GM10847 (cell line): ENCODE data around the gene NUDT12.

ENCODE experiments used
- POLR2A ChIP-seq: IDR thresholded peaks from 2 replicates; pipeline ENCODE4 v1.6.1; 2011; ENCODE audit not compliant: insufficient read length; ENCODE audit errors: extremely low read depth

NUDT12 gene

GRCh38 chr5:103565719-103566118 lies 3.1 kb upstream of the NUDT12 start:
- TF ChIP-seq POLR2A, result no peak

- TF ChIP-seq POLR2A, result no peak
These were observed 720 bp downstream of the NUDT12 start for GRCh38 chr5:103561685-103562452.

GRCh38 chr5:103560826-103561225 lies 1.8 kb downstream of the NUDT12 start:
- no peak for TF ChIP-seq POLR2A

- no peak for TF ChIP-seq POLR2A
These were observed 15.7 kb downstream of the NUDT12 start for GRCh38 chr5:103546858-103547257.

- no peak for TF ChIP-seq POLR2A
These were observed 20.1 kb downstream of the NUDT12 start for GRCh38 chr5:103542441-103542840.

GRCh38 chr5:103541569-103541968 lies 21.0 kb downstream of the NUDT12 start:
- no peak for TF ChIP-seq POLR2A

- TF ChIP-seq POLR2A, result no peak
These were observed 21.5 kb downstream of the NUDT12 start for GRCh38 chr5:103541114-103541513.

GRCh38 chr5:103539376-103540330 lies 22.9 kb downstream of the NUDT12 start:
- TF ChIP-seq POLR2A, result no peak

- no peak for TF ChIP-seq POLR2A
These were observed 30.4 kb downstream of the NUDT12 start for GRCh38 chr5:103532086-103532734.

- no peak for TF ChIP-seq POLR2A
These were observed 36.2 kb downstream of the NUDT12 start for GRCh38 chr5:103526164-103526915.

GRCh38 chr5:103525361-103525760 lies 37.2 kb downstream of the NUDT12 start:
- TF ChIP-seq POLR2A, result no peak

GRCh38 chr5:103523319-103523718 lies 39.3 kb downstream of the NUDT12 start:
- TF ChIP-seq POLR2A, result no peak

- no peak for TF ChIP-seq POLR2A
These were observed 40.0 kb downstream of the NUDT12 start for GRCh38 chr5:103522586-103522985.

GRCh38 chr5:103519550-103519949 lies 43.0 kb downstream of the NUDT12 start:
- no peak for TF ChIP-seq POLR2A

- TF ChIP-seq POLR2A, result no peak
These were observed 48.2 kb downstream of the NUDT12 start for GRCh38 chr5:103514371-103514770.
